Right lobe of liver (tissue), 4 donors: ENCODE results near the gene ABHD12B.

Experiments
- CTCF ChIP-seq, 4 donors: fragments of 200-600 bp in 3 of 4; fragments of 450-650 bp in 1 of 4; IDR thresholded peaks; one replicate each; pipeline versions ENCODE4 v1.5.1 to v1.8.0; 2016 to 2022; ENCODE audit warnings: antibody characterized with exemption in 4 of 4, mild to moderate bottlenecking in 2 of 4
- POLR2A ChIP-seq: fragments of 450-650 bp; IDR thresholded peaks from one replicate; pipeline ENCODE4 v1.6.1; 2017; ENCODE audit warnings: antibody characterized with exemption, mild to moderate bottlenecking
- donor health status: DM: no; HTN: no; CAD: no.
- donor health status: DM: no; HTN: no; CAD: no.
- donor health status: DM: no; HTN: yes; CAD: no.

GRCh38 chr14:50834802-50835276 is 37.0 kb upstream of the ABHD12B start:
- TF ChIP-seq CTCF (IDR thresholded peaks at IDR 0.05) (no peak), POLR2A (no peak)
